Small intestine (tissue), 7 donors: Measurements from ENCODE around the gene SLC28A1. TPM values are rescaled to one million over a fixed set of nuclear protein-coding genes. Genes with fewer than 3 reads are reported as not detected.

Experiments
- DNase-seq, 2 donors: peaks; one replicate each; pipeline versions ENCODE4 v3.0.0 to v3.0.0-alpha.2; 2013
- FAIRE-seq: peaks from 2 replicates; lab custom pipeline; 2012; peaks lifted over from hg19 to GRCh38; lab: Jason Lieb, UNC
- H3K27ac ChIP-seq, 3 donors: one replicate each; pipeline ENCODE4 v1.5.1; 2013; ENCODE audit warnings: low read length in 2 of 3, mild to moderate bottlenecking in 2 of 3, control low read depth in 1 of 3, inconsistent platforms in 1 of 3, low read depth in 1 of 3, moderate library complexity in 1 of 3
- H3K27me3 ChIP-seq, 3 donors: one replicate each; pipeline ENCODE4 v1.6.1; 2013; ENCODE audit warnings: low read length in 3 of 3, inconsistent platforms in 1 of 3; ENCODE audit not compliant: control insufficient read depth in 3 of 3, insufficient read depth in 3 of 3
- H3K36me3 ChIP-seq, 3 donors: one replicate each; pipeline ENCODE4 v1.6.1; 2013; ENCODE audit warnings: low read length in 3 of 3, inconsistent platforms in 1 of 3, low read depth in 1 of 3, mild to moderate bottlenecking in 1 of 3, moderate library complexity in 1 of 3; ENCODE audit not compliant: control insufficient read depth in 3 of 3, insufficient read depth in 2 of 3
- H3K4me1 ChIP-seq, 3 donors: one replicate each; pipeline ENCODE4 v1.6.1; 2013; ENCODE audit warnings: low read length in 2 of 3, inconsistent platforms in 1 of 3, low read depth in 1 of 3, mild to moderate bottlenecking in 1 of 3, moderate library complexity in 1 of 3; ENCODE audit not compliant: control insufficient read depth in 3 of 3, insufficient read depth in 2 of 3
- H3K4me3 ChIP-seq, 3 donors: one replicate each; pipeline ENCODE4 v1.5.1; 2013; ENCODE audit warnings: low read length in 3 of 3, control low read depth in 1 of 3, inconsistent platforms in 1 of 3, low read depth in 1 of 3, mild to moderate bottlenecking in 1 of 3, moderate library complexity in 1 of 3
- H3K9me3 ChIP-seq, 2 donors: one replicate each; pipeline ENCODE4 v1.6.1; 2013; ENCODE audit warnings: low read depth in 1 of 2, low read length in 1 of 2; ENCODE audit not compliant: control insufficient read depth in 2 of 2, insufficient read depth in 1 of 2
- WGBS, 3 donors: extraction: QIAGEN DNeasy Blood & Tissue Kit; methylation state at CpG; one replicate each; pipeline ENCODE4 v1.1.7; 2013; 5-methylcytosine and 5-hydroxymethylcytosine counted together
- polyA plus RNA-seq, 4 donors: library from polyadenylated mRNA; stranded (reverse) in 3 of 4; unstranded in 1 of 4; fragments of 200-250 nt in 3 of 4; fragments of 120-200 nt in 1 of 4; gene quantifications; one replicate each; pipeline versions ENCODE4 v1.2.1 to v1.2.3, GENCODE V29; 2013
- donor health status: healthy with polysubstance abuse.
- donor health status: control.
- donor health status: control.
- donor health status: Bipolar disorder and iron deficiency.
- donor health status: healthy.

SLC28A1 gene
- polyA plus RNA-seq, 4 donors: 4.4 to 64.6 (median 31.2) TPM

GRCh38 chr15:84929795-84930603, 45.5 kb downstream of the SLC28A1 start:
- 20 to 56% (median 42%) methylated on average over 5 of the region's 5 CpGs for WGBS, 3 donors
- Histone ChIP-seq H3K9me3 (no peaks in the 10 kb centered on the region), H3K27me3 (no peaks in the 10 kb centered on the region), H3K4me1 (peaks cover 0 to 32% (median 0%) of the 10 kb centered on the region in 3 donors), H3K36me3 (peaks cover 0 to 51% (median 1%) of the 10 kb centered on the region in 3 donors), H3K27ac (peak overlapping the region; percentile 29 to 95 (median 45)), H3K4me3 (no peak overlapping the region)
- no peak for FAIRE-seq
- DNase-seq: peak; percentile 96 to 99

DNA sequence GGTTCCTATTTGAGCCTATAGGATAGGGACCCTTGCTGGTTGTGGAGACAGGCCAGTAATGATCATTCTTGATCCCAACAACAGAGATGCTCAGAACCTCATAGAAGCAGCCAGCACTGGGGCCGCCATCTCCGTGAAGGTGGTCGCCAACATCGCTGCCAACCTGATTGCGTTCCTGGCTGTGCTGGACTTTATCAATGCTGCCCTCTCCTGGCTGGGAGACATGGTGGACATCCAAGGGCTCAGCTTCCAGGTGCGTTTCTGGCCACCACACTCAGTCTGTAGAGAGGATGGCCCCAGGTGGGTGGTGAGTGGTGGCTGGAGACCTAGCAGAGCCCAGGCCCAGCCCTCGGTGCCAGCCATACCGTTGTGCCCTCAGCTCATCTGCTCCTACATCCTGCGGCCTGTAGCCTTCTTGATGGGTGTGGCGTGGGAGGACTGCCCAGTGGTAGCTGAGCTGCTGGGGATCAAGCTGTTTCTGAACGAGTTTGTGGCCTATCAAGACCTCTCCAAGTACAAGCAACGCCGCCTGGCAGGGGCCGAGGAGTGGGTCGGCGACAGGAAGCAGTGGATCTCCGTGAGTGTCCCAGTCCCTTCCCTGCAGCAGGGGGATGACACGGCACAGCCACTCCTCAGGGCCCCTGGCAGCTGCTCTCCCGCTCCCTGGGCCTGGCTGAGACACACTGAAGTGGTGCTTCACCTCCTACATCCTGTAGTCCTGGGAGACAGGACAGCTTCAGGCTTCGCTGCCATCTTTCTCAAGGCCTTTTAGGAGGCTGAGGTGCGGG, 50.7 kb downstream of the SLC28A1 start:
- FAIRE-seq: no peak

GRCh38 chr15:84937144-84937543, 52.7 kb downstream of the SLC28A1 start:
- 56 to 65% (median 61%) methylated on average over 5 of the region's 5 CpGs for whole genome bisulfite sequencing, 3 donors
- no peaks in the 10 kb centered on the region for H3K27me3 ChIP-seq
- FAIRE-seq (no peak), DNase-seq (no peak)
- no peak overlapping the region for H3K27ac ChIP-seq
- peaks cover 0 to 5% of the 10 kb centered on the region in 2 donors for H3K9me3 ChIP-seq
- no peak overlapping the region for H3K4me3 ChIP-seq
- H3K36me3 ChIP-seq: peaks cover 0 to 34% (median 6%) of the 10 kb centered on the region in 3 donors
- no peaks in the 10 kb centered on the region for H3K4me1 ChIP-seq

More for the DNA sequence above, 50.7 kb downstream of the SLC28A1 start:
- Histone ChIP-seq H3K9me3 (no peaks in the 10 kb centered on the region), H3K36me3 (peaks cover 0 to 48% (median 6%) of the 10 kb centered on the region in 3 donors), H3K27me3 (no peaks in the 10 kb centered on the region), H3K4me3 (no peak overlapping the region), H3K4me1 (peaks cover 0 to 5% (median 0%) of the 10 kb centered on the region in 3 donors), H3K27ac (no peak overlapping the region)
- DNase-seq: no peak
- WGBS, 3 donors: 84 to 90% (median 87%) methylated on average over 21 of the region's 21 CpGs

DNA sequence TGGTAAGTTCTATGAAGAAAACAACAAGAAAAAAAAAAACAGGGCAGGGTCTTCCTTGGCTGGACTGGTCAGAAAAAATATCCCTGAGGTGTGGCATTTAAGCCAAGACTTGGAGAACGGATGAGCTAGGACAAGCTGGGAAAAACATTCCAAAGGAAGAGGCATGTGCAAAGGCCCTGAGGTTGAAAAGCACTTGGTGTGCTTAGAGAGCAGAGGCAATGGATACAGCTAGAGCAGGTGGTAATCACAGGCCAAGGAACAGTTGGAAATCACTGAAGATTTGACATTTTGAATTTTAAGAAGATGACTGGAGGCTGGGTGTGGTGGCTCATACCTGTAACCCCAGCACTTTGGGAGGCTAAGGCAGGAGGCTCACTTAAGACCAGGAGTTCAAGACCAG, 54.3 kb downstream of the SLC28A1 start:
- WGBS, 3 donors: 90 to 96% (median 90%) methylated on average over 1 of the region's 1 CpG
- FAIRE-seq (no peak), DNase-seq (no peak)
- H3K4me1 ChIP-seq: no peaks in the 10 kb centered on the region
- peaks cover 0 to 32% (median 4%) of the 10 kb centered on the region in 3 donors for H3K36me3 ChIP-seq
- H3K4me3 ChIP-seq: no peak overlapping the region
- peaks cover 0 to 5% of the 10 kb centered on the region in 2 donors for H3K9me3 ChIP-seq
- H3K27ac ChIP-seq: no peak overlapping the region
- H3K27me3 ChIP-seq: no peaks in the 10 kb centered on the region

GRCh38 chr15:84940399-84940798, 55.9 kb downstream of the SLC28A1 start:
- H3K9me3 ChIP-seq: peaks cover 0 to 5% of the 10 kb centered on the region in 2 donors
- no peak overlapping the region for H3K27ac ChIP-seq
- H3K4me3 ChIP-seq: no peak overlapping the region
- H3K36me3 ChIP-seq: peaks cover 0 to 37% (median 3%) of the 10 kb centered on the region in 3 donors
- WGBS, 3 donors: 70 to 77% (median 76%) methylated on average over 3 of the region's 3 CpGs
- DNase-seq (no peak), FAIRE-seq (no peak)
- H3K4me1 ChIP-seq: no peaks in the 10 kb centered on the region
- H3K27me3 ChIP-seq: no peaks in the 10 kb centered on the region

- Histone ChIP-seq H3K27me3 (no peaks in the 10 kb centered on the region), H3K27ac (no peak overlapping the region), H3K9me3 (peaks cover 0 to 5% of the 10 kb centered on the region in 2 donors), H3K4me3 (no peak overlapping the region), H3K36me3 (peaks cover 0 to 44% (median 4%) of the 10 kb centered on the region in 3 donors), H3K4me1 (no peaks in the 10 kb centered on the region)
- WGBS, 3 donors: 84 to 86% (median 85%) methylated on average over 2 of the region's 2 CpGs
- DNase-seq (no peak), FAIRE-seq (no peak)
These were observed 58.0 kb downstream of the SLC28A1 start for GRCh38 chr15:84942456-84942855.

DNA sequence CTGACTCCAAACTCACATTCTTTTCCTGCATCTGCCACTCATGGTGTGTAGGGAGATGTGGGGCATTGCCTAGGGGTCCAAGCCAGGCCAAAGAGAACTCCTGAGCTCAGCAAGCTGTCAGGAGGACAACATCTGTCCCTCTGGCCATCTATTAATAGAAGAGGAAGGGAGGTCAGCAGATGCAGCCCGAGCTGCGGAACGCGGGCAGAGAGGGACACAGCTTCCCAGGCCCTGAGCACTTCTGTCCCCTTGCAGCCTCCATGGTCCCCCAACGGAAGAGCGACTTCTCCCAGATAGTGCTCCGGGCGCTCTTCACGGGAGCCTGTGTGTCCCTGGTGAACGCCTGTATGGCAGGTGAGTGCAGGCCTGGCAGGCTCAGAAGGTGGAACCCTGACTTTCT, 59.8 kb downstream of the SLC28A1 start:
- DNase-seq (no peak), FAIRE-seq (no peak)
- peaks cover 0 to 5% of the 10 kb centered on the region in 2 donors for H3K9me3 ChIP-seq
- no peaks in the 10 kb centered on the region for H3K27me3 ChIP-seq
- no peak overlapping the region for H3K27ac ChIP-seq
- H3K36me3 ChIP-seq: peaks cover 0 to 40% (median 5%) of the 10 kb centered on the region in 3 donors
- no peaks in the 10 kb centered on the region for H3K4me1 ChIP-seq
- WGBS, 3 donors: 88 to 97% (median 93%) methylated on average over 10 of the region's 10 CpGs
- no peak overlapping the region for H3K4me3 ChIP-seq

DNA sequence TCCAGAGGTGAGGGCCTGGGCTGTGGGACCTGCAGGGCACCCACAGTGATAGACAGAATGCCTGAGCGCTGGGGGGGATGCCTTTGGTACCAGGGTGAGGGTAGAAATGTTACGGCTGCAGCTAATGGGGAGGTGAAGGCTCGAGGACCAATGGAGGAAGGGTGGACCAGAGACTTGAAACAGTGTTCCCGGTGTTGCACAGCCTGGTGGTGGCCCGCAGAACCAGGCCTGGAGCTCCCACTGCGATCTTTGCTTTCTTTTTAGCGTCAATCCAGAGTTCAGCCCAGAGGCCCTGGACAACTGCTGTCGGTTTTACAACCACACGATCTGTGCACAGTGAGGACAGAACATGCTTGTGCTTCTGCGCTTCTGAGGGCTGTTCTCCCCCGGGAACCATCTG, 60.4 kb downstream of the SLC28A1 start:
- Histone ChIP-seq H3K36me3 (peaks cover 0 to 38% (median 5%) of the 10 kb centered on the region in 3 donors), H3K4me1 (no peaks in the 10 kb centered on the region), H3K9me3 (peaks cover 0 to 5% of the 10 kb centered on the region in 2 donors), H3K27me3 (no peaks in the 10 kb centered on the region), H3K27ac (no peak overlapping the region), H3K4me3 (no peak overlapping the region)
- DNase-seq (no peak), FAIRE-seq (no peak)
- WGBS, 3 donors: 79 to 86% (median 83%) methylated on average over 11 of the region's 11 CpGs
